Dermis microvascular lymphatic vessel endothelial cell (primary cell): Measurements from ENCODE around the gene CAPZB. TPM values are rescaled to one million over a fixed set of nuclear protein-coding genes. Genes with fewer than 3 reads are reported as not detected.

Source experiments
- DNase-seq, 2 donors: peaks; one replicate each; pipeline versions ENCODE4 v3.0.0 to v3.0.0-alpha.2; 2010; ENCODE audit warnings: low read depth in 2 of 2
- total RNA-seq: library from RNA; depleted of rRNA; stranded (reverse); fragments of >200 nt; gene quantifications from 2 replicates; pipeline ENCODE4 v1.2.1, GENCODE V29; 2014

Gene CAPZB
- total RNA-seq, 1 donor from 2014 or later: 119 TPM

DNA sequence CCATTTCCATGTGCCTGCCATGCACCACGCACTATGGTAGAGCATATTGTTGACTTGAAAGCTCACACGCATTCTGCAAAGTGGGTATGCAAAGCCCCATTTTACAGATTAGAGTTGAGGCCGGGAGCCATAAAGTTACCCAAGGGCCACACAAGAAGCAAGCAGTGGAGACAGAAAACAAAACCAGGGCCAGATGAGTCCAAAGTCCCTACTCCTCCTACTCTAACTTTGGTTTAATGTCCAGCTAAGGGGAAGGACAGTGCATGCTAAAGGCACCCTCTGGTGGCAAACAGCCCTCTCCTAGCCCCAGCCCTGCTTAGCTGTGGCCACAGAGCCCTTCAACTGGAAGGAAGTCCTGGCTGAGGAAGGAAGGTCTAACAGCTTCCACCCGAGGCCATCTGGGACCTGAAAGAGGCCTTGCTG, 98.3 kb downstream of the CAPZB start:
- no peak for DNase-seq

DNA sequence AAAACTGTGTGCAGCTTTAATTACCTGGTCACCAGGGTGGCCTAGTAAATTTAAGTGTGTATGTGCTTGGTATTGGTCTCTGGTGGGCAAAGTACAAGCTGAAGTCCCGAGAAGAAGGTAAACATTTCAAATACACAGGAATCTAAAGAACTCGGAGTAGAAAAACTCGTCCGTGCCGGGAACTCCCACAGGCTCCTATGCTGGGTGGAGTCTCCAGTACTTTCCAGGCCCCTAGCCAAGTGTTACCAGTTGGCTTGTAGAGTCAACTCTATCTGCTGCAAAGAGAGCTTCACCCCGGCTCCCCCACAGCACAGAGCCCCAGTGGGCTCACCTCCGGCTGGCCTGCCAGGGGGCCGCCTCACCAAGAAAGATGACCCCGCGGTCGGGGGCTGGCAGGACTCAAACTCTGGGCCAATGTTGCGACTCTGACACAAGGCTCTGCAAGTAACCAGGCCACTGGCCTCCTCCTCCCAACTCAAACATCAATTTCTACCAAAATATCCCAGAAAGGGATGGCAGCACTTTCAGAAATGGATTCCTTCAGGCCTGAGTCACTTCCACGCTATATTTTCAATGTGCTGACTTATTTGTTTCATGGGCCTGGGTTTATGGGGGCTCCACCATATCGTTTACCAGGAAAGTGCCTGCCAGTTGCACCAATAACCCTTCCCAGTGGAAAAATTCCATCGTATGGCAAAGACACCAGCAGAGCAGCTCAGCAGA, 99.3 kb downstream of the CAPZB start:
- DNase-seq: peak; percentile 48 to 57

DNA sequence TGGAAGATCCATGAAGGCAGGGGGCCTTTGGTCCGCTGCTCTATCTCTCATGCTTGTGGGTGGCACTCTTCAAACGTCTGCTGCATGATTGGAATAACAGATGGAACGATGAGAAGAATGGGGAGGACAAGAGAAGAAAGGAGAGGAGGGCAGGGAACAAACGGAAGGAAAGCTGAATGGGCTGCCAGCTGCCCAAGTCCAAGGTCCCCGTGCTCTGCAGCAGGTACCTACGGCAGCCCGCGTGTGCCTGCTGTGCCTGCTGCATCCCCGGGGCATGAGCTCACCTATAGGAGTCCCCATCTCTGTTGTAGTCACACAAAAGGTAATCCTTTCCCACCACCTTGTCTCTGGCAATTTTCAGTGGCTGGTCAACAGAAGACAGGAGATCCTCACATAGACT, 100.1 kb downstream of the CAPZB start:
- no peak for DNase-seq

DNA sequence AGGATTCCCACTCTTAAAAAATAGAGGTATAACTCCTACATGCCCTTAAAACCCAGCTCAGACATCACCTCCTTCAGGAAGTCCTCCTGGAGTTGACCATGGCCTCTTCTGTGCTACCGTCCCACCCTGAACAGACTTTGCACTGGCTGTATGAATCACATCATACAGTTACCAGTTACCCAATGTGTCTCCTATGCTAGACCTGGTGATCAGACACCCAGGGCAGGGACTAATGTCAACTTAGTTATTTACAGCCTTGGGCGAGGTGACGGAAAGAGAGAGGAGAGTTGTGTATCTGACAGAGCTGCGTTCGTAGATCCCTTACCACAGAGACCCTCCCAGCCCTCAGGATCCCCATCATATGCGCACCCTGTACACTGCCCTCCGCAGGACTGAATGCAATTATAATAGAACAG, 100.6 kb downstream of the CAPZB start:
- no peak for DNase-seq

DNA sequence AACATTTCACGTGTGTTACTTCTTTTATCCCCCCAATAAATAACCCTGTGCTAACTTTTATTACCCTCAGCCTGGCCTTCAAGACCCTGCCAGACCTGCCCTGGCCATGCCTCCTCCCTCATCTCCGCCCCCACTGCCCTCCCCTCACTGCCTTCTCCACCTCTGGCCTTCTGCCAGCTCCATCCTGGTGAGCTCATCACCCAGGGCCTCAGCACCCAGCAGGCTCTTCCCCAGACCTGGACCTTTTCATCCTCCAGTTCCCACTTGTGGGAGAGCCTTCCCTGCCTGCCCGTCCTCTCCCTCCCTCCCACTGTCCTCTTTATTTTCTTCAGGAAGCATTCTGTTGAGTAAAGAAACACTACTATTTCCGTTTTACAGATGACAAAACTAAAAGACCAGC, 101.2 kb downstream of the CAPZB start:
- DNase-seq: peak in 1 of 2 donors; percentile 54

DNA sequence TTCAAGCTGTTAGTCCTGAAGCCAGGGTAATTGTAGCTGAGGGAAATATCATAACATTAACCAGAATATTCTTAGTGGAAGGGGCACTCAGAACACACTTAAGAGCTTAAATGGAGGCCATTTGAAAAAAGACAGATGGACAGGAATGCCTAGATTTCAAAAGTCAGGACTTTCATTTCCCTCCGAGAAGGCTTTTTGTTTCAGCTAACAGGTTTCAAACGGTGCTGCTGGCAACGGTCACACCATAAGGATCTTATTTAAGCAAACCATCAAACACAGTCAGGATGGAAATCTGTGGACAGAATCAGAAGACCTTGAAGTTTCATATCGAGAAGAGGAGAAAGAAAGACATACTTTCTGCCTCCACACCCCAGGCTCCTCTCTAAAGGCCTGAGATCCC, 103.1 kb downstream of the CAPZB start:
- DNase-seq: no peak

DNA sequence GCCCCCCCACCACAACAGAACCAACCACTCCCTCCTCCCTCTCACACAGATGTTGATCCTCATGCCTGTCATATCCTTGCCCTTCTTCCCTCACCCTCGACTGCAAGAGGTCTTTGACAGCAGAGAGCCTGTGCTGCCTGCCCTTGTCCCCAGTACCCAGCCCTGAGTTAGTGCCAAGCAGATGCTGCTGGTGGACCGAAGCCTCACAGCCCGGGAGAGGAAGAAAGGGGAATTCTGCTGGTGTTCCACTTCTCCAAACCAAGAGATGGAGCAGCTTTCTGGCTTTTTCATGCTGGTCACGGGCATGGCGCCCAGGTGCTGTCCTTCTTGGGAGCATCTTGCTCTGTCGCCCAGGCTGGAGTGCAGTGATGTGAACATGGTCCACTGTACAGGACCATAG, 104.1 kb downstream of the CAPZB start:
- DNase-seq: no peak

DNA sequence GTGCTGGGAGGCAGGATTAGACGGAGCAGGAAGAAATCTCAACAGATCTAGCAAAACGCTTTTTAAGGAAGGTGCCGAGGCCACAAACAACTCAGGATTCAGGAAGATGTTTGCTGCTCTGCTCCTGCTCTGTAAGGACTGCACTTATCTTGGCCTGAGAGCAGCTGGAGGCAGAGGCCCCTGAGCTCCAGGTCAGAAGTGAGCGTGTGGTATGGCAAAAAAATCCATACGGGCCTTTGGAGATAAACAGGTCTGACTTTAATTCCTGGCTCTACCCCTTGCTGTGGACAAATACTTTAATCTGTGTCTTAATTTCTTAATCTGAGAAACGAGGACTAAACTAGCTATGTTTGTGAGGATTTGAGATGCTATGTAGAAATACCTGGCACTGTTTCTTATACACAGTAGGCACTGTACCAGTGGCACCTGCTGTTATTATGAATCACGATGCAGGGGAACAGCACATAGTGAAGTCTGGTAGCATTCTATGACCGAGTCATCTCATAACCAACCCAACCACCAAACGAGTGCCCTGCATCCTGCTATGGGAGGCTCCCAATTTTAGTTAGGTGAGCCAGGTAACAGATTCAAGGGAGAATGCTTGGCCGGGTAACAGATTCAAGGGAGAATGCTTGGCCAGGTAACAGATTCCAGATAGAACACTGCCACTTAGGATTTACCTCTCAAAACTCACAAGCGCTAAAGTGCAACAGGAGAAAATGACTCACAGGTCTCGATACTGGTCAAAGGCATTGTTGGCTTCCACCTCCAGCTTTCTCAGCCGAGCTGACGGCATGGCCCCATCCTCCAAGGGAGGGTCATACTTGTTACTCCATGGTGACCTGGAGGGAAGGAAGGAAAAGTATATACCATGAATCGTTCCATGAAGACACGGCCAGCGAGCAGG, 107.3 kb downstream of the CAPZB start:
- DNase-seq: peak in 1 of 2 donors; percentile 26

DNA sequence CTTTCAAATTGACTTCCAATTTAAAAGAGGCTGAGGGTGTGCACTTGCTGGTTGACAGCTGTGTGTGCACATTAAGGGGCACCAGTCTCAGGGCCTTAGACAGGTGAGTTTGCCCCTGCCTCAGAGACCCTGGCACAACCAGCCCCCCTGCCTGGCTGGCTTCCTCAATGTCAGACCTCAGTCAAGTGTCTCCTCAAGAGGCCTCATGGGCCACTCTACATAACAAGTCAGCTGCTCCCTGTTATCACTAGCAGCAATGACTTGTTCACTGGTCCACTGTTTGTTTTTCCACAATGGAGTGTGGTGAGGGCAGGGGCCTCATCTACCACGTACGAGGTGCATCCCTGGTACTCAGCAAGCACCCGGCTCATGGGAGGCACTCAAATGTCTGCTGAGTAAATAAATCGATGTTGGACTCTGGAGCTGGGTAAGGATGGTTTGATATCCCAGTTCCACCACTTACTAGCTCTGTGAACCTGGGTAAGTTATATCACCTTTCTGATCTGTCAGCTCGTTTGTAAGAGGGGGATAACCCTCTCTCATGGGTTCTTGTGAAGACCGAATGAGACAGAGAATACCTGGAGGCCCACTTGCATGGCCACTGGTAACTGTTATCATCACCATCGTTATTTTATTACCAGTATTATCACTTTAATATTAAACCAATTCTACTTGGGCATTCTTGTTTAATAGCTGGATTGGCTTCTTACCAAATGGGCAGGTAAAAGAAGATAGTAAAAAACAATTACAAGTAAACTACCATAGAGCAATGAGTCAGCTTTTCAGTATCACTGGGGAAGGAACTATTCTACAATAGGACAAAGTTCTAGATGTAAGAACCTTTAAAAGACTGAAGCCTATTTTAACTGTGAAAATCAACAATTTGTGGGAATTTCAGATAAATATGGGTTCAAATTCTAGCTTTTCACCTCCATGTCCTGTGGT, 108.6 kb downstream of the CAPZB start:
- DNase-seq: no peak

DNA sequence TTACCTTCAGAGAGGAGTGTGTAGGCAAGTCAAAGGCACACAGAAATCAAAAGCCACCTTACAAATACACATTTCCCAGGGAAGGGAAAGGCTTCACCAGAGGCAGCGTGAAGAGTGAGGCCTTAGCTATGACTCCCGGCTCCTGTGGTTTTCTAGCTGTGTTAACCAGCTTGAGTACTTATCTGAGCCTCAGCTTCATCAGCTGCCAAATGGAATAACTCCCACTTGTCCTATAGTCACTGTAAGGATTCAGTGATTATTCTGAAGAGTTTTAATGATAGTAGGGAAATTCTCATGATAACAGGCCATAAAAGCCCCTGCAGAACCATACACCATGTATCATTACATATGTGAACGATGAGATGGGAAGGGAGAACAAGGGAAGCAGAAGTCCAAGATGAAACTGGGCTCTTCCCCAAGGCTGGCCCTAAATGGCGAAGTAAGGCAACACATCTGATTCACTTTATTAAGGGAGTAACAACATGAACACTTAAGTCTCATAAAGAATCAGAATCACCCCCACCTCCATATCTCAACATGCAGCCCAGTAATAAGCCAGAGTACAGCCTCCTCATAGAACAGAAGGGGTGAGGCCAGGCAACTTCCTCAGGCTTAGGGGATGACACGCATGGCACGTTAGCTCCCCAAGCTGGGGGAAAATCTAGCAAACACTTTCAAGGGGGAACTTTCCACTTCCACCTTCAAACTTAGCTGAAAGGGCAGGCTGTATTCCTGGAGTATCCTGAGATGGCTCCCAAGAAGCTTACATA, 109.5 kb downstream of the CAPZB start:
- no peak for DNase-seq

DNA sequence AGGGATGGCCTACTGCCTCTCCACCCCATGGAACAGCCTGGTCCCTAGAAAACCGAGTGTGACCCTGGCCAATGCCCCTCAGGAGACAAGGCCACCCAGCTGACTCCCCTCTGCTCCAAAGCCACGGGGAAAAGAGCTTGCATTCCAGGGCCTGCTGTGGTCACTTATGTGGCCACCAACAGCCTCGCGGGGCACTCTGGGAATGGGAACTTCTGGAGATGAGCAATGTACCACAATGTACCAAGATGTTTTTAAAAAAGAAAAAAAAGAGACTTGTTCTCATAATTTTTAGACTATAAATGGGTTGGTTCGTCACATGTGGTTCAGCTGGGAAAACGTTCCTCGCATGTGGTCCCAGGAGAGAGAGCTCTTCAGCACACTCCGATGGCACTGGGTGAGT, 110.4 kb downstream of the CAPZB start:
- DNase-seq: no peak

DNA sequence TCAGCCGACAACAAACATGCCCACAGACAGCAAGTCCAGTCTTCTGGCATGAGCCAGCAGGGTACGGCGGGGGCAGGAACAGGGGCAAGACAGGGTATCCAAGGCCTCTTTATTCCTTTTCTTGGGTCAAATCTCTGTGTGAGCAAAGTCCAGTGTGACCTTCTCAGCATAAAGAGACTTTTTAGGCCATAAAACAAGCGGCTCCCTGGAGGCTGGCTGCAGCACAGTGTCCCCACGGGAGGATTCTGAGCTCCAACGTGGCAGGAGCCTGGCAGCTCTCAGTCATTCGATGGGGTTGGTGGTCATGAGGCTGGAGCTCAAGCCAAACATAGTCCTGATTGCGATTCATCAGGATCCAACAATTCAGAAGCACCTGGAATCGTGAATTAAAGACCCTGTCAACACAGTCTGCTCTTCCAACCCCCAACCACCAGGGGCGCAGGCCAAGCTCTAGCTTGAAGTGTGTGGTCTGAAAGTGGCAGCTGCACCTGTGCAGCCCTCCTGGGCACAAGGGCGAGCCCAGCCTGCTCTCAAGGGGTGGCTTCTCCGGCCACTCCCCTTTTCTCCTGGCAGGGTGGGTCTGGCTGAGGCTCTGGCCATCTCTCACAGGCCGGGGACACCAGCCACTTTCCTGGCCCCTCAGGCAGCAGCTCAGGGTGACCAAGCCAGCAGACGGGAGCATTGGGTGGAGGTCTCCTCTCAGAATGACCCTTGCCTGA, 111.1 kb downstream of the CAPZB start:
- no peak for DNase-seq

DNA sequence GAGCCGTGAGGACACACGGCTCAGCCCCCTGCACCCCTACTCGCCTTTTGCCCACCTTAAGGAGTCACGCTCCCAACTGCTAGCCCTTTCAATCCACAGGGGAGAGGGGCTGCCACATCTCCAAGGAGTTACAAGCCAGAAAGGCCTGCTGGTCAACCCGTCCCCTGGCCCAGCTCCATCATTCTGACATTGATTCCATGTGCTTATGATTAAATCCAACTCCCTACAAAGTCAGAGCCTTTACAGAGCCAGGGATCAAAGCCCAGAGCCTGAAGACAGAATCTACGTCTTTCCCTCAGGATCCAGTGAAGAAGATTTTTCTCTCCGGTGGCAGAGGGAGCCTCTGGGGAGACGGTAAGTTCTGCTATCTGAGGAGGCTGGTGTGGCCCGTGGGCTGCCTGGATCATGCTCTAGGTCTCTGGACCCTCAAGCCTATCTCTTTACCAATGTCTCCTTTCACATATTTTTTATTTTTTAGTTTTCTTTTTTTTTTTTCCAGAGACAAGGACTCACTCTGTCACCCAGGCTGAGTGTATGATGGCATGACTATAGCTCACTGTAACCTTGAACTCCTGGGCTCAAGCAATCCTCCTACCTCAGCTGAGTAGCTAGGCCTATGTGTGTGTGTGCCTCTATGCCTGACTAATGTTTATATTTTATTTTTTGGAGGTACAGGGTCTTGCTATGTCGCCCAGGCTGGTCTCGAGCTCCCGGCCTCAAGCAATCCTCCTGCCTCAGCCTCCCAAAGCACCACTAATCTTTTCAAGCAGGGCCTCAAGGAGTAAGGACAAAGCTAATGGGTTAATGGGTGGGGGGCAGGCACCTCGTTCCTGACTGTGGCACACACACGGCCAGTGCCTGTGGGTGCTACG, 111.9 kb downstream of the CAPZB start:
- DNase-seq: no peak

DNA sequence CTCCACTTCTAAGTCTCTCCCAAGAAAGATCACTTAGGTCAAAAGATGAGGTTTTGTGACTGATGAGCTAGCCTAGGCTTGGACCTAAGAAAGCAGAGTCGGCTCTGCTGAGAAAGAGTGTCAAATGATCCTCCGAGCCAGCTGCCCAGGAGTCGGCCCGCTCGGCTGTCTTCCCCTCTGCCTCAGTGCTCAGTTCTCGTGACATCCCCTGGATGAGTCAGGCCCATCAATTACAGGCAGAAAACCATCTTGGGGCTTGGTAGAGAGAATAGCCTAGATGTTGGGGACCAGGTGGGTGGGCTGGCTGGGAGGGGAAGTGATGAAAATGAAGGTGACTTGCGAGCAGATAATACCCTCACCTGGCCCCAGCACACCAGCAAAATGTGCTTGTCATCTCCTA, 112.7 kb downstream of the CAPZB start:
- no peak for DNase-seq

DNA sequence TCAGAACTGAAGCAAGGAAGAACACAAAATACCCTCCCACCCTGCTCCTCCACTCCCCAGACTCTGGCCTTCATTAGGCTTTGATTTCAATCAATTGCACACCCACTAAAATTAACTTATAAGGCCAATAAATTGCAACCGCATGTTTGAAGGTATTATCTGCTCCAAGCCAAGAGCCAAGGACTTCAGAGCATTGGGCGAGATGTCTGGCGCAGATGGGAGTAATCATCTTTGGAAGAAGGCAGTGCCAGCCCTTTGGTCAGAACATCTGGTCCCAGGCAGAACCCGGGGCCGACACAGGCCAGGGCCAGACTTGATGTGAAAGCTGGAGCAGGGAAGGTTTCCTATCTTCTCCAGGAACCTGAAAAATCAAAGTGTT, 113.2 kb downstream of the CAPZB start:
- DNase-seq: no peak

DNA sequence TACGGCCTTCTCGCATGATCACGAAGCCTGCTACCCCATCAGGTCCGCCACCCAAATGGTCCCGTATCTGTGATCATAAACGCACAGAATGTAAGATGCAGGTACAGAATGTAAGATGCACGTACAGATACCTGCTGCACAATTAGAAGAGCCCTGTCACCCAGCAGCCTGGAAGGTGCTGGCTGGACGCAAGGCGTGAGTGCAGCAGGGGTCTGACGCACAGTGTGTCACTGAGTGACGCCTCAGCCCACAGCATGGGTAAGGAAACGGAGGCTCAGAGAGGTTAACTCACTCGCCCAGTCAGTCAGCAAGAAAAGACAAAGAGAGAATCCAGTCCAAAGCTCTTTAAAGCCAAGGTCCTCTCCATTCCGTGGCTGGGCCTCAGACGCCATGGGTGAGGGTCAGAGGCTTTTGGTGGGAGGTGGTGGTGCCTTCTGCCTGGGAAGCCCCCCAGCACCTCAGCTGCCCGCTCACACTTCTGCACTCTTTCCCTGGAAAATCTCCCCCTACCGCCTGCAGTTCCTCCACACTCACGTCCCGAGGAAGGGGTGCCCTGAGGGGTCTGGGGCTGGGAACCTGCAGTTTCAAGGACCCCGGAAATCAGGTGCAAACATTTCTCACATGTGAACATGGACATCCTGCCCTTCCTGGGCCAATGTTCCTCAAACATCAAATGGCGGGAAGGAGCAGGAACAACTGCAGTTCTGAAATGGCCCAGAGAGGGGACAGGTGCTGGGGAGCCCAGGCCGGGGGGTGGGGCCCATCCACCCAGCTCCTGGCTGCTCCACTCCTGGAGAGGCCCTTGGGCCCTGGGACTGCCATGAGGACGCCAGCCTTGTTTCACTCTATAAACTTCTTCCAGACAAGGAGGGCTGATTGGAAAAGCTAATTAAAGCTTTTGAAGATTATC, 113.9 kb downstream of the CAPZB start:
- DNase-seq: no peak

DNA sequence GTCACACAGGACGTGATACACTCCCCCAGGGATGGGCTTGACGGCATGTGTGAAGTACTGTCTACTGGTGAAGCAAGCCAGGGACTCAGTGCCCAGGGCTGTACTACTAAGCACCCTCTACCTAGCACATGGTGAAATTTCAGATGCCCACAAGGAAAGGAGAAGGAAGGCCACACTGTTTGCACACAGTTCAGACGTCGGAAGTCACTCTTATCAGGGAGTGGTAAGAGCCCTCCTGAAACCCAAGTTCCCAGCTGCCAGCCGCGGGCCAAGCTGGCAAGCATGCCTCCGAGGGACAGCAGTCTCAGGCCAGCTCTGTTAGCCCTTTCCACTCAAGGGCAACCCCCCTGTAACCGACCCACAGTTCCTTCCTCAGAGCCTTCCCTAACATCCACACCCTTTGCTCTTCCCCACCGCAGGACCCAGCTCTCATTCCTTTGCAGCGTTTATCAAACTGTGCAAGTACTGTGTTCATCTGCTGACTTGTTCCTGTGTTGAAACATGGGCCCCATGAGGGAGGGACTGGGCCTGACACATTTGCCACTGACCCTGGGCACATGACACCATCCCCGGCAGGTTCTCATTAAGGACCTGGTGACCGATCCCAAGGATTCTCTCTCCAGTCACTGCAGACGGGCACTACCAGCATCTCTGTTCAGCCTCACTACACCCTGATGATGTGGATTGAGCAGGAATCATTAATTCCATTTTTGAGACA, 114.7 kb downstream of the CAPZB start:
- DNase-seq: no peak
